Lower leg skin (tissue), 3 donors: ENCODE data around the gene COMMD10.
"Not testable (repeated sequence)": the region's sequence is repeated elsewhere in the genome, so short reads cannot be mapped to it uniquely, and the experiment has no call there.

ENCODE experiments used
- POLR2A ChIP-seq, 2 donors: fragments of 450-650 bp; IDR thresholded peaks; one replicate each; pipeline ENCODE4 v1.6.1; 2016 to 2017; ENCODE audit warnings: antibody characterized with exemption in 2 of 2, mild to moderate bottlenecking in 1 of 2, moderate library complexity in 1 of 2
- TF ChIP-seq, protein P1 (sequence below), 3 donors: fragments of 450-650 bp; IDR thresholded peaks; one replicate each; pipeline ENCODE4 v1.5.1; 2016; ENCODE audit warnings: antibody characterized with exemption in 3 of 3, mild to moderate bottlenecking in 3 of 3, moderate library complexity in 2 of 3

- TF ChIP-seq, protein P1, sequence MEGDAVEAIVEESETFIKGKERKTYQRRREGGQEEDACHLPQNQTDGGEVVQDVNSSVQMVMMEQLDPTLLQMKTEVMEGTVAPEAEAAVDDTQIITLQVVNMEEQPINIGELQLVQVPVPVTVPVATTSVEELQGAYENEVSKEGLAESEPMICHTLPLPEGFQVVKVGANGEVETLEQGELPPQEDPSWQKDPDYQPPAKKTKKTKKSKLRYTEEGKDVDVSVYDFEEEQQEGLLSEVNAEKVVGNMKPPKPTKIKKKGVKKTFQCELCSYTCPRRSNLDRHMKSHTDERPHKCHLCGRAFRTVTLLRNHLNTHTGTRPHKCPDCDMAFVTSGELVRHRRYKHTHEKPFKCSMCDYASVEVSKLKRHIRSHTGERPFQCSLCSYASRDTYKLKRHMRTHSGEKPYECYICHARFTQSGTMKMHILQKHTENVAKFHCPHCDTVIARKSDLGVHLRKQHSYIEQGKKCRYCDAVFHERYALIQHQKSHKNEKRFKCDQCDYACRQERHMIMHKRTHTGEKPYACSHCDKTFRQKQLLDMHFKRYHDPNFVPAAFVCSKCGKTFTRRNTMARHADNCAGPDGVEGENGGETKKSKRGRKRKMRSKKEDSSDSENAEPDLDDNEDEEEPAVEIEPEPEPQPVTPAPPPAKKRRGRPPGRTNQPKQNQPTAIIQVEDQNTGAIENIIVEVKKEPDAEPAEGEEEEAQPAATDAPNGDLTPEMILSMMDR (IDR thresholded peaks at IDR 0.05) = not testable (repeated sequence)
- not testable (repeated sequence) for TF ChIP-seq POLR2A (IDR thresholded peaks at IDR 0.05)
Measured at GRCh38 chr5:116104941-116105340, 20.1 kb downstream of the COMMD10 start.
